GM19043 (cell line): ENCODE data around the gene ZNF121.
"Not testable (repeated sequence)": the region's sequence is repeated elsewhere in the genome, so short reads cannot be mapped to it uniquely, and the experiment has no call there.

Source experiments
- ATAC-seq: cut with Tn5 transposase; IDR thresholded peaks from one replicate; pipeline ENCODE4 v1.9.1; 2021; ENCODE audit warnings: low read depth; ENCODE audit not compliant: unreplicated experiment

The ZNF121 gene

GRCh38 chr19:9584073-9584833, at the start of gene ZNF121:
Gene ZNF121, minus strand, starts transcription at chr19:9584504. Its CDS starts 16,407 bp downstream, at chr19:9568097.
- ATAC-seq: peak; percentile 77

DNA sequence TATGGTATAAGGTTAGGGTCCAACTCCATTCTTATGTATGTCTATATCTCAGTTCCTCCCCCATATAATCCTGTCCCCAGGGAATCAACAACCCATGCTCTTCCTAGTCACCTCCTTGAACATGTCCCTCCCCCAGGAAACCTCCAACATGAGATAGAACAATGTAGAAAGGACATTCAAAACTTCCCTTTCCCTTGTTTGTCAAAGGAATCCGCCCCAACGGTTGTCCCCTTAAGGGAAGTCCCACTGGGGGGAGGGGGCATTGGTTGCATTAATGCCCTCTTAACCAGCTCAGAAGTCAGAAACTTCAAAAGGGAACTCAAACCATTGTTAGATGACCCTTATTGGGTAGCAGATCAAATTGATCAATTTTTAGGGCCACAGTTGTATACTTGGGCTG, 43.6 kb upstream of the ZNF121 start:
- no peak for ATAC-seq

DNA sequence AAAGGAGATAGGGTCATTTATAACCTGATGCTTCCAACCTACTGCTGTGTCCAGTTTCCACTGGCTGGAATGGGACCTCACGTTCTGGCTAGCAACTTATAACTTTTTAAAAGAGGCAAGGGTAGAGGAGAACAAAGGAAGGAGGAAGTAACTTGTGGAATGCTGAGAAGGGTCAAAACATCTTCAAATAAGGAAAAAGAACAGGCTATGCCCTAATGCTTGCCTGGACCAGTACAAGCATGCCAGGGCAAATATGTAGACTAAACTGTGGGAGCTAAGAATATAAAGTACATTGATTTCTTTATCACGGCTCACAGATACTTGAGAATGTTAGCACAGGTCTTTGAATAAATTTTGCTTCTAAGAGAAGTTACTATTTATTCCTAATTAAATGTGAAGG, 38.2 kb upstream of the ZNF121 start:
- ATAC-seq: no peak

- peak; percentile 57 for ATAC-seq
Measured at GRCh38 chr19:9621156-9622037, 37.1 kb upstream of the ZNF121 start, which contains the start of gene ZNF561. Gene ZNF561, minus strand, starts transcription at chr19:9621232. Its CDS starts 1,776 bp downstream, at chr19:9619456.

GRCh38 chr19:9620842-9621155, 36.5 kb upstream of the ZNF121 start:
- no peak for ATAC-seq

DNA sequence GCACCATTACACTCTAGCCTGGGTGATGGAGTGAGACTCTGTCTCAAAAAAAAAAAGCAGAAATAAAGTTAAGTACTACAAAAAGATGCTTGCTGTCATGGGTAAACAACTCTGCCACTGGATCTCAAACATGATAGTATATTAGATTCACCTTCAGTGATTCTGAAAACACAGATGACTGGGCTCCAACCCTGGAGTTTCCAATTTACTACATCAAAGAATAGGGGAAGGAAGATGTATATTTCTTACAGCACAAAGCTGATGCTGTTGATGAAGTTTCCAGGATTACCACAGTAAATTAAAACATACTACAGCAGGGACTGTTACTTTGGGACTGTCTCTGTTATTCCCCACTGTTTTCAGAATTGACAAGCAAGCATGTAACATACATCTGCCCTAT, 31.5 kb upstream of the ZNF121 start:
- ATAC-seq: no peak

DNA sequence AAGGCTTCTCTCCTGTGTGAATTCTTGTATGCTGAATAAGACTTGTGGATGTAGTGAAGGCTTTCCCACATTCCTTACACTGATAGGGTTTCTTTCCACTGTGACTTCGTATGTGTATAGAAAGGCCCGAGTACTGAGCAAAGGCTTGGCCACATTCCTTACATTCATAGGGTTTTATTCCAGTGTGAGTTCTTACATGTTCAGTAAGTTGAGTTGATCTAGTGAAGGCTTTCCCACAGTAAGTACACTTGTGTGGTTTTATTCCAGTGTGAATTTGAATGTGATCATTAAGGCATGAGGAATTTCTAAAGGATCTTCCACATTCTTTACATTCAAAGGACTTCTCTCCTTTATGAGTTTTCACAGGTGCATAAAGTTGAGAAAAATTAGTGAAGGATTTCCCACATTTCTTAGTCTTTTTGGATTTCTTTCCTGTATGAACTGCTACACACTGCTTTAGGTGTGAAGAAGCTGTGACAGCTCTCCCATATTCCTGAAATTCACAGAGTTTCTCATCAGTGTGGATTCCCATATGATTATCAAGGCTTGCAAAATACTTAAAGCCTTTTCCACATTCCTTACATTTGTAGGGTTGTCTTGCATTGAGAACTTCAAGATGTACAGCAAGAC, 26.3 kb upstream of the ZNF121 start:
- ATAC-seq: no peak

DNA sequence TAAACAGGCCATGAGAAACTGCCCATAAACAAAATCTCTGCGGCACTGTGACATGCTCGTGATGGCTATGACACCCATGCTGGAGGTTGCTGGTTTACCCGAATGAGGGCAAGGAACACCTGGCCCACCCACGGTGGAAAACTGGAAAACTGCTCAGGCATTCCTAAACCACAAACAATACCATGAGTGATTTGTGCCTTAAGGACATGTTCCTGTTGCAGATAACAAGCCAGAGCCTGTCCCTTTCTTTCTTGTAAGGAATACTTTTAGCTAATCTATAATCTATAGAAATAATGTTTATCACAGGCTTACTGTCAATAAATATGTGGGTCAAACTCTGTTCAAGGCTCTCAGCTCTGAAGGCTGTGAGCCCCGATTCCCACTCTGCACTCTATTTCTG, 24.6 kb upstream of the ZNF121 start:
- no peak for ATAC-seq

DNA sequence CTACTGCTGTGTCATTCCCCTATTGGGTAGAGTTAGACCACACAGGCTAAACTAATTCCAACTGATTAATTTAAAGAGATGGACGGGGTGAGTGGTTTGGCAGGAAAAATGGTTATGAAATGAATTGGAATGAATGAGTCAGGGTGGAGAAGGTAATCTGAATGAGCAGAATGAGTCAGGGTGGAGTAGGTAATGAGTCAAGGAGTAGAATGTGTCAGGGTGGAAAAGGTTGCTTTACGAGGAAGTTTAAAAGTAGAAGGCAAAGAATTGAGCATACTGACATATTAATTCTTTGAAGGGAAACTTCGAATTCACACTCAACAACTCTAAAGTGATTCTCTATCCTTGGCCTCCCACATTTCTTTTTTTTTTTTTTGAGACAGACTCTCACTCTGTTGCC, 12.7 kb upstream of the ZNF121 start:
- ATAC-seq: no peak

- ATAC-seq: no peak
Measured at GRCh38 chr19:9586764-9587163, 2.5 kb upstream of the ZNF121 start.

- not testable (repeated sequence) for ATAC-seq
Measured at GRCh38 chr19:9582081-9582725, 2.1 kb downstream of the ZNF121 start.

DNA sequence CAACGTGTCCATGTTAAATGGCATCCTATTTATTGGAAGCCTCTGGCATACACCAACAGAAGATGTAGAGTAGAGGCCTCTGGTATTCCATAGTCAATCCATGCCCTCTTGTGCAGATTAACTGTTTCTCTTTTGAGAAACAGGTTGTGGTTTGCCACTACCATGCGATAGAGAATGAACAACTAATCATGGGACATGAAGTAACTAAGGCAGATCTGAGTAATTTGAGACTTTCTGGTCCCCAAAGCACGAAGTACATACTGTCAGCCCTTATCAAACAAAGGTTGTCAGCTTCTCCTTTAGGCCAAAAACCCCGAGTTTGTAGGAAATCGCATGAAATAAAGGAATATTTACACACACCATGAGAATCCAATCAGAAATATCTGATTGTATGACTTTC, 3.6 kb downstream of the ZNF121 start:
- ATAC-seq: no peak

GRCh38 chr19:9570255-9570654, 14.0 kb downstream of the ZNF121 start:
- ATAC-seq: no peak

DNA sequence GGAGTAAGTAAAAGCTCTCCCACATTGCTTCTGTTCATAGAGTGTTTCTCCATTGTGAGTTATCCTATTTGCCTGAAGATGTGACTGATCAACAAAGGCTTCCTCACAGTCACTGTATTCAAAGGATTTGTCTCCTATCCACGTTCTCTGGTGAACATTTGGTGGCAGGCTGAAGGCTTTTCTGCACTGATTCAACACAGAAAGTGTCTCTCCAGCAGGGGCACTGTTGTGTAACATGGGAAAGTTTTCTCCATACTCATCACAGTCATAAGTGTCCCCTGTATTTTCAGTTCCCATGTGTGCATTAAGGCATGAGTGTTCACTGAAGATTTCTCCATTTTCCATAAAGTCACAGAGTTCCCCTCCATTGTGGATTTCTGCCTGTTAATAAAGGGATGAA, 17.6 kb downstream of the ZNF121 start:
- ATAC-seq: no peak

DNA sequence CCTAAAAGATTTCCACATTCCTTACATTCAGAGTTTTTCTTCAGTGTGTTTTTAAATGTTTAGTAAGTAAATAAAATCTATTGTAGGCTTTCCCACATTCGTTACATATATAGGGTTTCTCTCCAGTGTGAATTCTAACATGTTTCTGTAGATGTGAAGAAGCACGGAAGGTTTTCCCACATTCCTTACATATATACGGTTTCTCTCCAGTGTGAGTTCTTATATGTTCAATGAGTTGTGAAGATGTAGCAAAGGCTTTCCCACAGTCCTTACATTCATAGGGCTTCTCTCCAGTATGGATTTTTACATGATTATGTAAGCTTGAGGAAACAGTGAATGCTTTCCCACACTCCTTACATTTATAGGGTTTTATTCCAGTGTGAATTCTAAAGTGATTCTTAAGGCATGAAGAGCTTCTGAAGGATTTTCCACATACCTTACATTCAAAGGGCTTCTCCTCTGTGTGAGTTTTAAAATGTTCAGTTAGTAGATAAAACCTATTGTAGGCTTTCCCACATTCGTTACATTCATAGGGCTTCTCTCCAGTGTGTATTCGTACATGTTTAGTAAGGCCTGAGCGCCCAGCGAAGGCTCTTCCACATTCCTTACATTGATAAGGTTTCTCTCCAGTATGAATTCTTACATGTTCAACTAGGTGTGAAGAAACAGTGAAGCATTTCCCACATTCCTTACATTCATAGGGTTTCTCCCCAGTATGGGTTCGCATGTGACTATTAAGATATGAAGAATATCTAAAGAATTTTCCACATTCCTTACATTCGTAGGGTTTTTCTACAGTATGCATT, 18.2 kb downstream of the ZNF121 start:
- ATAC-seq: no peak

DNA sequence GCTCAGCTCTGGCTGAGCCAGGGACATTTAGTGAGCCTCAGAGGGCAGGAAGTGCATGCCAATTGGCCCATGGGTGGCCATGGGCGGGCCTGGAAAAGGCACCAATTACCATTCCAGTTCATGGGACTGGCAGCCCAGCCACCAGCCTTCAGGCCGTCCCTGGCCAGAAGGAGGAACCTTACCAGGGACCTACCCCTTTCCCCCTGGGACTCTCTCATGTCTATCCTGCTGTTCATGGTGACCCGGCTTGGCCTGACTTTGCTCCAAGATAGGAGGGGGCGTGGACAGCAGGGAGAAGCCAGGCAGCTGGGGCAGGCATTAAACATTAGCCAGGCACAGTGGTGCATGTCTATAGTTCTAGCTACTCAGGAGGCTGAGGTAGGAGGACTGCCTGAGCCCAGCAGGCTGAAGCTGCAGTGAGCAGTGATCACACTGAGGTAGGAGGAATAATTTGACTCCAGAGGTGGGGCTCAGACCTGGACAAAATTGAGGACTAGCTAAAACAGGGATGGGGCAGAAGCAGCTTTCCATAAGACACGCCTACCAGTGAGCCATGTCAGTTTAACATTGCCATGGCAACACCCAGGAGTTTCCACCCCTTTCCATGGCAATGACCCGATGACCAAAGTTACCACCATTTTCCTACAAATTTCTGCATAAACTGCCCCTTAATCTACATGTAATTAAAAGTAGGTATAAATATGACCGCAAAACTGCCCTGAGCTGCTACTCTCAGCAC, 31.6 kb downstream of the ZNF121 start:
- no peak for ATAC-seq

DNA sequence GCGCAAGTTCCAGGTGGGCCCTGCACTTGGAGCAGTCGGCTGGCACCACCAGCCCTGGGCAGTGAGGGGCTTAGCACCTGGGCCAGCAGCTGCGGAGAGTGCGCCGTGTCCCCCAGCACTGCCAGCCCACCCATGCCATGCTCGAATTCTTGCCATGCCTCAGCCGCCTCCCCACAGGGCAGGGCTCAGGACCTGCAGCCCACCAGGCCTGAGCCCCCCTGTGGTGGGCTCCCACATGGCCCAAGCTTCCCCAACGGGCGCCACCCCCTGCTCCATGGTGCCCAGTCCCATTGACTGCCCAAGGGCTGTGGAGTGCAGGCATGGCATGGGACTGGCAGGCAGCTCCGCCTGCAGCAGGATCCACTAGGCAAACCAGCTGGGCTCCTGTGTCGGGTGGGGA, 36.4 kb downstream of the ZNF121 start:
- ATAC-seq: no peak

DNA sequence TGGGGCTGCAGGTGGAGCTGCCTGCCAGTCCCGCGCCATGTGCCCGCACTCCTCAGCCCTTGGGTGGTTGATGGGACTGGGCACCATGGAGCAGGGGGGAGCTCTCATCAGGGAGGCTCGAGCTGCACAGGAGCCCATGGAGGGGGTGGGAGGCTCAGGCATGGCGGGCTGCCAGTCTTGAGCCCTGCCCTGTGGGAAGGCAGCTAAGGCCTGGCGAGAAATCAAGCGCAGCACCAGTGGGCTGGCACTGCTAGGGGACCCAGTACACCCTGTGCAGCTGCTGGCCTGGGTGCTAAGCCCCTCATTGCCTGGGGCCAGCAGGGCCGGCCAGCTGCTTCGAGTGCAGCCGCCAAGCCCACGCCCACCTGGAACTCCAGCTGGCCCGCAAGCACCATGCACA, 43.0 kb downstream of the ZNF121 start:
- ATAC-seq: not testable (repeated sequence)

- not testable (repeated sequence) for ATAC-seq
Measured at GRCh38 chr19:9539921-9540320, 44.4 kb downstream of the ZNF121 start.
